Panc1 (cell line): ENCODE data around the gene TTBK1. TPM values are rescaled to one million over a fixed set of nuclear protein-coding genes. Genes with fewer than 3 reads are reported as not detected.

Experiments
- ATAC-seq: fragments of 200-7000 bp; cut with Tn5 transposase; 2 replicates; pipeline ENCODE4 v1.9.1; 2020; ENCODE audit warnings: mild to moderate bottlenecking, moderate library complexity
- BruUV-seq: library from RNA; stranded (reverse); fragments of 400-500 nt; replicated peaks from 2 replicates; lab custom pipeline; 2021; lab: Mats Ljungman, UMichigan
- CTCF ChIA-PET: fragments of 300-600 bp; sonication (Branson Sonifier 250); formaldehyde crosslinking; loops from one replicate; lab custom pipeline; 2022; ENCODE audit warnings: antibody characterized with exemption; lab: Charles Lee
- POLR2A ChIA-PET: fragments of 300-600 bp; sonication (Branson Sonifier 250); formaldehyde crosslinking; loops from one replicate; lab custom pipeline; 2022; ENCODE audit warnings: antibody characterized with exemption; lab: Charles Lee
- DNase-seq: peaks from one replicate; pipeline ENCODE4 v3.0.0-alpha.2; 2010; ENCODE audit warnings: low read depth, low spot score
- H3K27ac ChIP-seq: 2 replicates; pipeline ENCODE4 v1.5.1; 2011; ENCODE audit warnings: mild to moderate bottlenecking, low read length, inconsistent platforms
- H3K27me3 ChIP-seq: fragments of 200-500 bp; sonication (Bioruptor generic); 2 replicates; pipeline ENCODE4 v1.6.0; 2014; ENCODE audit warnings: low read length, inconsistent platforms; ENCODE audit not compliant: control insufficient read depth, insufficient read depth
- H3K36me3 ChIP-seq: fragments of 200-500 bp; sonication (Bioruptor generic); 2 replicates; pipeline ENCODE4 v1.5.1; 2014; ENCODE audit warnings: inconsistent platforms, mild to moderate bottlenecking, low read length, moderate library complexity; ENCODE audit not compliant: control insufficient read depth, insufficient read depth
- H3K4me1 ChIP-seq: 2 replicates; pipeline ENCODE4 v1.5.1; 2011; ENCODE audit warnings: inconsistent platforms, mild to moderate bottlenecking, low read length, moderate library complexity; ENCODE audit not compliant: control insufficient read depth, insufficient read depth
- H3K4me3 ChIP-seq, 2 experiments: 2 replicates each; pipeline ENCODE4 v1.5.1; 2011 to 2012; ENCODE audit warnings: low read depth in 2 of 2, low read length in 2 of 2, mild to moderate bottlenecking in 2 of 2, inconsistent platforms in 1 of 2, moderate library complexity in 1 of 2
- H3K9me3 ChIP-seq: fragments of 200-500 bp; sonication (Bioruptor generic); 2 replicates; pipeline ENCODE4 v1.5.1; 2014; ENCODE audit warnings: low read depth, mild to moderate bottlenecking, inconsistent platforms, low read length, moderate library complexity; ENCODE audit not compliant: control insufficient read depth, insufficient read depth
- POLR2AphosphoS5 ChIP-seq: IDR thresholded peaks from 2 replicates; pipeline ENCODE4 v1.6.1; 2012; ENCODE audit warnings: mild to moderate bottlenecking, low read depth, low read length, moderate library complexity
- REST ChIP-seq, 2 experiments: IDR thresholded peaks; 2 replicates each; pipeline ENCODE4 v1.6.1; 2011 to 2012; ENCODE audit warnings: low read depth in 2 of 2, control low read depth in 1 of 2, low read length in 1 of 2, mild to moderate bottlenecking in 1 of 2, moderate library complexity in 1 of 2; ENCODE audit not compliant: insufficient read depth in 1 of 2
- SIN3A ChIP-seq: IDR thresholded peaks from 2 replicates; pipeline ENCODE4 v1.6.1; 2012; ENCODE audit warnings: low read depth, mild to moderate bottlenecking, low read length, moderate library complexity, borderline replicate concordance; ENCODE audit not compliant: insufficient read depth
- TCF7L2 ChIP-seq: IDR thresholded peaks from 2 replicates; pipeline ENCODE4 v1.6.1; 2011; ENCODE audit warnings: mild to moderate bottlenecking, low read depth, low read length, inconsistent platforms
- in situ Hi-C: cut with HindIII; loops from 2 replicates; pipeline ENCODE4 v1.10.0; 2016; ENCODE audit warnings: low sequenced_read_pairs, low pct_unique_long_range_greater_than_20kb
- intact Hi-C: fragments of 100-400 bp; cut with micrococcal nuclease; formaldehyde crosslinking; loops from one replicate; pipeline ENCODE4 v1.10.0; 2022; ENCODE audit not compliant: unreplicated experiment
- total RNA-seq: library from RNA; stranded (reverse); gene quantifications from one replicate; pipeline ENCODE4 v1.2.1, GENCODE V29; 2021; ENCODE audit not compliant: unreplicated experiment
- TF ChIP-seq, protein P1 (sequence below): fragments of 450-650 bp; IDR thresholded peaks from 2 replicates; pipeline ENCODE4 v1.5.1; 2017; ENCODE audit warnings: mild to moderate bottlenecking

TTBK1 gene
- total RNA-seq, 1 experiment from 2014 or later: 0.10 TPM

DNA sequence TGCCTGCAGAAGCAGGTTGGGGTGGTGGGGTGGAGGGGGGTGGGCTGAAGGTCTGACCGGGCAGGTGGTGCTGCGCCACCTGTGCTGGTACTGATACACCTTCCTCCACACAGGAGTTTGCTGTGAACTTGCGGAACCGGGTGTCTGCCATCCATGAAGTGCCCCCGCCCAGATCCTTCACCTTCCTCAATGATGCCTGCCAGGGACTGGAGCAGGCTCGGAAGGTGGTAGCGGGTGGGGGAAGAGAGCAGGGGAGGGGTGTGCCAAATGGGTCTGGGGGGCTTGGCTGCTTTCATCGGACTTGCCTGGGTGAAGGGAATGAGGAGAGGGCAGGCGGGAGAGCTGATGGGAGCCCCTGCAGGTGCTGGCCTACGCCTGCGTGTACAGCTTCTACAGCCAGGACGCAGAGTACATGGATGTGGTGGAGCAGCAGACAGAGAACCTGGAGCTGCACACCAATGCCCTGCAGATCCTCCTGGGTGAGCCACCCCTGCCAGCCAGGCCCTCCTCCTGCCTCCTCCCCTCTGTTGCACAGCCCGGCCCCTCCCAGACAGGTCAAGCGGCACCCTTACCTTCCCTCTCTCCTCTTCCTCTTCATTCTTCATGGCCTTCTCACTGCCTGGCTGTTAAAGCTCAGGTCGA is 20.7 kb upstream of the TTBK1 start:
- ATAC-seq (peak; percentile 42), DNase-seq (no peak)
- no peak for TF ChIP-seq SIN3A
- TF ChIP-seq, protein P1, sequence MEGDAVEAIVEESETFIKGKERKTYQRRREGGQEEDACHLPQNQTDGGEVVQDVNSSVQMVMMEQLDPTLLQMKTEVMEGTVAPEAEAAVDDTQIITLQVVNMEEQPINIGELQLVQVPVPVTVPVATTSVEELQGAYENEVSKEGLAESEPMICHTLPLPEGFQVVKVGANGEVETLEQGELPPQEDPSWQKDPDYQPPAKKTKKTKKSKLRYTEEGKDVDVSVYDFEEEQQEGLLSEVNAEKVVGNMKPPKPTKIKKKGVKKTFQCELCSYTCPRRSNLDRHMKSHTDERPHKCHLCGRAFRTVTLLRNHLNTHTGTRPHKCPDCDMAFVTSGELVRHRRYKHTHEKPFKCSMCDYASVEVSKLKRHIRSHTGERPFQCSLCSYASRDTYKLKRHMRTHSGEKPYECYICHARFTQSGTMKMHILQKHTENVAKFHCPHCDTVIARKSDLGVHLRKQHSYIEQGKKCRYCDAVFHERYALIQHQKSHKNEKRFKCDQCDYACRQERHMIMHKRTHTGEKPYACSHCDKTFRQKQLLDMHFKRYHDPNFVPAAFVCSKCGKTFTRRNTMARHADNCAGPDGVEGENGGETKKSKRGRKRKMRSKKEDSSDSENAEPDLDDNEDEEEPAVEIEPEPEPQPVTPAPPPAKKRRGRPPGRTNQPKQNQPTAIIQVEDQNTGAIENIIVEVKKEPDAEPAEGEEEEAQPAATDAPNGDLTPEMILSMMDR: no peak
- no peak; the same call in 1 of the 2 replicates for TF ChIP-seq POLR2AphosphoS5
- no peak for TF ChIP-seq TCF7L2
- no peak for TF ChIP-seq REST (IDR thresholded peaks at IDR 0.05; ENCODE audit: insufficient read depth in 1 of 2, low read depth in 2 of 2, low read length in 1 of 2)
- no peak overlapping the region for H3K4me3 ChIP-seq
- ChIA-PET POLR2A (interaction anchor here (0.6 kb wide), 1 partner anchor 235 kb away, joined by 7 read pairs; no protein-coding TSS in a partner anchor), CTCF (no interaction called here)
- H3K36me3 ChIP-seq: no peaks in the 10 kb centered on the region; the same call in 1 of the 2 replicates
- H3K27ac ChIP-seq: no peak overlapping the region
- in situ Hi-C loops: no loop called here
- intact Hi-C loops: no loop called here
- peaks cover 5% of the 10 kb centered on the region; the same call in 1 of the 2 replicates for H3K4me1 ChIP-seq
- H3K27me3 ChIP-seq: no peaks in the 10 kb centered on the region
- H3K9me3 ChIP-seq: no peaks in the 10 kb centered on the region
- BruUV-seq: no TSS peak

- intact Hi-C loops: no loop called here
- H3K27me3 ChIP-seq: no peaks in the 10 kb centered on the region
- CTCF ChIA-PET: no interaction called here
- no peak overlapping the region for H3K4me3 ChIP-seq
- no peaks in the 10 kb centered on the region; the same call in 1 of the 2 replicates for H3K36me3 ChIP-seq
- H3K27ac ChIP-seq: no peak overlapping the region
- no TSS peak for BruUV-seq
- in situ Hi-C loops: no loop called here
- DNase-seq: no peak
- H3K4me1 ChIP-seq: peaks cover 5% of the 10 kb centered on the region; the same call in 1 of the 2 replicates
- no peak for ATAC-seq
- no peaks in the 10 kb centered on the region for H3K9me3 ChIP-seq
- no peak for TF ChIP-seq POLR2AphosphoS5
- TF ChIP-seq, protein P1: no peak
- TF ChIP-seq SIN3A: no peak
- TF ChIP-seq TCF7L2: no peak
- no peak for TF ChIP-seq REST (IDR thresholded peaks at IDR 0.05; ENCODE audit: insufficient read depth in 1 of 2, low read depth in 2 of 2, low read length in 1 of 2)
- POLR2A ChIA-PET: no interaction called here
Measured at GRCh38 chr6:43223175-43223574, 20.1 kb upstream of the TTBK1 start.
